GM12872 (cell line): ENCODE data around the gene TENM4.

ENCODE experiments used
- CTCF ChIP-seq: IDR thresholded peaks from 3 replicates; pipeline ENCODE4 v1.5.1; 2011; ENCODE audit warnings: low read depth, mild to moderate bottlenecking, low read length, moderate library complexity; ENCODE audit not compliant: insufficient read depth

TENM4 gene

GRCh38 chr11:78613378-78613813 lies 827.4 kb downstream of the TENM4 start:
- no peak for TF ChIP-seq CTCF

- TF ChIP-seq CTCF = no peak
These were observed 828.0 kb downstream of the TENM4 start for GRCh38 chr11:78612721-78613377.

- TF ChIP-seq CTCF = no peak
These were observed 833.1 kb downstream of the TENM4 start for GRCh38 chr11:78607696-78608095.

- no peak for TF ChIP-seq CTCF
These were observed 834.2 kb downstream of the TENM4 start for GRCh38 chr11:78606667-78607066.

GRCh38 chr11:78605296-78605695 lies 835.5 kb downstream of the TENM4 start:
- no peak for TF ChIP-seq CTCF

- no peak for TF ChIP-seq CTCF
These were observed 837.0 kb downstream of the TENM4 start for GRCh38 chr11:78603792-78604191.
